ENCODE measurements around the gene AVPR2.

DNA sequence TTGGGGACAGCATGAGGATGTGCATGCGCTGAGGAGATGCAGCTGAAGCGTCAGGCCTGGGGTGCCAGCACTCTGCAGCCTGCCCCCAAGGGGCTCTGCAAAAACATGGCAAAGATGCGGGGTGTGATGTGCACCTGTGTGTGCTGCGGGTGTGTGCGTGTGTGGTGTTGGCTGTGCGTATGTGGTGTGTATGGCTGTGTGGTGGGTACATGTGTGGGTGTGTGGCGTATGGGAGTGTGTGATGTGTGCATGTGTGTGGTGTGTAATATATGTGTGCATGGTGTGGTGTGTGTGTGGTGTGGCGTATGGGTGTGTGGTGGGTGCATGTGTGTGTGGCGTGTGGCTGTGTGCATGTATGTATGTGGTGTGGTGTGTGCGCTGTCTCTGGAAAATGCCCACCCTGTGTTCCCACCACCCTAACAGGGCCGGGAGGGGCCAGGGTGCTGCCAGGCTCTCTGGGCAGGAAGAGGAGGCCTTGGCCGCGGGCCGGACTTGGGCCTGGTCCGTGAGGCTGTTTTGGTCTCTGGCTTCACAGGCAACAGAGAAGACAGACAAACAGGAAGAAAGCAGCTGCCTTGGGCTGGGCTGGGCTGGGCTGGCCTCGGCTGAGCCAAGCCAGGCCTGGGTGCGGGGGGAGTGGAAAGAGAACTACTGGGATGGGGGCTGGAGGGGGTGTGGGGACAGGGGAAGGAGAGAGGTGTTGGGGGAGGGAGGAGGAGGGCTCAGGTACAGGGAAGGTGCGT, 1.1 kb upstream of the AVPR2 start:
- no peak for TF ChIP-seq GATA3 (IDR thresholded peaks at IDR 0.05; ENCODE audit: low read depth, low read length)
- no peak for TF ChIP-seq GATA2 (IDR thresholded peaks at IDR 0.05; ENCODE audit: low read depth, low read length)
